SK-N-MC (cell line): Measurements from ENCODE around the gene PRM1.

Experiments
- DNase-seq: peaks from one replicate; pipeline ENCODE4 v3.0.0-alpha.2; 2011; ENCODE audit warnings: low read depth, low spot score
- H3K27ac ChIP-seq: fragments of 200-600 bp; sonication (generic); 2 replicates; pipeline ENCODE4 v1.5.1; 2016; ENCODE audit warnings: mixed run types
- H3K36me3 ChIP-seq: fragments of 200-600 bp; sonication (generic); 2 replicates; pipeline ENCODE4 v1.6.1; 2017; ENCODE audit warnings: antibody characterized with exemption, low read length, mixed read lengths; ENCODE audit not compliant: insufficient read depth
- H3K4me3 ChIP-seq: fragments of 200-600 bp; sonication (generic); 2 replicates; pipeline ENCODE4 v1.5.1; 2016
- H3K9ac ChIP-seq: fragments of 200-600 bp; sonication (generic); 2 replicates; pipeline ENCODE4 v1.8.0; 2017; ENCODE audit warnings: mixed run types, mixed read lengths; ENCODE audit not compliant: insufficient read length
- H3K9me3 ChIP-seq: fragments of 200-600 bp; sonication (generic); 2 replicates; pipeline ENCODE4 v1.6.1; 2017; ENCODE audit warnings: low read depth, mild to moderate bottlenecking, antibody characterized with exemption, low read length, moderate library complexity, mixed read lengths
- EZH2 ChIP-seq: fragments of 200-600 bp; sonication (generic); IDR thresholded peaks from one replicate; pipeline ENCODE4 v1.6.1; 2017; ENCODE audit warnings: antibody characterized with exemption
- FOXP2 ChIP-seq: optimal IDR thresholded peaks from 2 replicates; pipeline ENCODE3; 2011; ENCODE audit warnings: mild to moderate bottlenecking, moderate library complexity; ENCODE audit not compliant: insufficient read depth; ENCODE audit errors: extremely low read length, control extremely low read depth
- POLR2AphosphoS5 ChIP-seq: IDR thresholded peaks from 2 replicates; pipeline ENCODE4 v1.6.1; 2012; ENCODE audit warnings: mild to moderate bottlenecking, low read depth, low read length, borderline replicate concordance

PRM1 gene

GRCh38 chr16:11232852-11233726 lies 48.0 kb downstream of the PRM1 start:
- H3K4me3 ChIP-seq: no peak overlapping the region
- no peak overlapping the region for H3K9ac ChIP-seq
- H3K36me3 ChIP-seq: no peaks in the 10 kb centered on the region
- no peaks in the 10 kb centered on the region for H3K9me3 ChIP-seq
- TF ChIP-seq FOXP2 (no peak), EZH2 (no peak), POLR2AphosphoS5 (no peak)
- H3K27ac ChIP-seq: no peak overlapping the region
- no peak for DNase-seq

- no peak for DNase-seq
- no peak overlapping the region for H3K27ac ChIP-seq
- TF ChIP-seq FOXP2 (no peak), EZH2 (no peak), POLR2AphosphoS5 (no peak)
- H3K4me3 ChIP-seq: no peak overlapping the region
- H3K36me3 ChIP-seq: no peaks in the 10 kb centered on the region
- no peak overlapping the region for H3K9ac ChIP-seq
- no peaks in the 10 kb centered on the region for H3K9me3 ChIP-seq
Measured at GRCh38 chr16:11232302-11232851, 48.8 kb downstream of the PRM1 start.

GRCh38 chr16:11231367-11231970 lies 49.7 kb downstream of the PRM1 start:
- H3K36me3 ChIP-seq: no peaks in the 10 kb centered on the region
- no peaks in the 10 kb centered on the region for H3K9me3 ChIP-seq
- TF ChIP-seq FOXP2 (no peak), EZH2 (no peak), POLR2AphosphoS5 (no peak)
- no peak overlapping the region for H3K27ac ChIP-seq
- H3K4me3 ChIP-seq: no peak overlapping the region
- no peak for DNase-seq
- no peak overlapping the region for H3K9ac ChIP-seq
